Hippocampal formation (tissue), 2 donors: ENCODE results near the gene TNXB.

Experiments
- DNase-seq, 2 donors: peaks; one replicate each; lab custom pipeline; 2025; lab: John Stamatoyannopoulos, UW

TNXB gene

GRCh38 chr6:32139590-32139989 lies 30.5 kb upstream of the TNXB start:
- no peak for DNase-seq

GRCh38 chr6:32137454-32137853 lies 28.3 kb upstream of the TNXB start:
- DNase-seq = no peak

GRCh38 chr6:32133786-32134185 lies 24.6 kb upstream of the TNXB start:
- no peak for DNase-seq

GRCh38 chr6:32132110-32132509 lies 23.0 kb upstream of the TNXB start:
- DNase-seq = no peak

GRCh38 chr6:32131439-32131948 lies 22.4 kb upstream of the TNXB start:
- DNase-seq = no peak

DNA sequence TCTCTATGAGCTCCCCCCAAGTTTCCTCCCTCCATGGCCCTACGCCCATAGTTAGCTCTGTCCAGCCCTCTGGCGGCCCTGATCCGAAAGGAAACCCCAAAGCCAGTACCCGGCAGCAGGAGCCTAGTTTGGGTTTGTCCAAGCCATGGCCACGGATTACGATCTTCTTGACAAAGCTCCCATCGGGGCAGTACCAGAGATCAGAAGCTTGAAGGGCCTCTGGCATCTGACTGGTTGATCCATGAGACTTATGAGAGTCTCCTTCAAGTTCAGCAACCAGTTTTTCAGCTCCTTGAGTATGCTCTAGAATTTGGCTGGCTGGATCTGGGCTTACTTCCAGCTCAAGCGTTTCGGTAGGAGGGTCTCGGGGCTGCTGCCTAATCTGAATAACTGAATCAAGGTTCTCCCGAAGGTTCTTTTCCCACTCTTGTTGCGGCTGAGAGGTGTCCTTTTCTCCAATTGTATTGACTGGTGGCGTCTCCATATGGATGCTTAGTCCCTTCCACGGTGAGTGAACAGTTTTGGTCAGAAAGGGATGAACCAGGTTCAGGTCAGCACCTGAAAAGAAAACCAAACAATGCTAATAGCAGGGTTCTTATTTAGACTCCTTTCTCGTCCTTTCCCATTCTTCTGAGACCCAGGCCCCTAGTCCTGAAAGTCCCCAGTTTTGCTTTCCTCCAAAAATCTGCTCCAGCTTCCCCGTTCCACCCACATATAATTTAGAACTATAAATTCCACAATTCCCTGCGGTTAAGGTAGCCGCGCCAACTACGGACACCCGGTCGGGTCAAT lies 20.4 kb upstream of the TNXB start:
- peak in 1 of 2 donors; percentile 92 for DNase-seq

- DNase-seq = no peak
Observed at GRCh38 chr6:32128751-32129296, 19.7 kb upstream of the TNXB start.

- DNase-seq = peak; percentile 99
Observed at GRCh38 chr6:32127717-32128592, 18.8 kb upstream of the TNXB start, which contains the start of gene ATF6B. TSS of gene ATF6B (minus strand) at chr6:32128246. CDS start at chr6:32128207, 39 bp downstream.

DNA sequence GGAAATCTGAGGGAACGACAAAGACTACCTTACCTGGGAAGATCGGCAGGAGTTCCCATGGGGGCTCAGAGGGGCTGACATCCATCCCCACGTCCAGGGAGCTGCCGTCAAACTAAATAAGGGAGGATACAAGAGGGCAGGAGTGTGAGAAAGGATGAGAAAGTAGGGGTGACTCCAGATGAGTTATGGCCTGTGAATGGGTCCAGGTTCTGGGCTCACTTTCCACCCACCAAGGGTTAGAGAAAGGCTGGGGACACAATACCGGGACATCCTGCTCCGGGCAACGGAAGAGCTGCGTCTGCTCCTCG lies 18.2 kb upstream of the TNXB start:
- DNase-seq = no peak

GRCh38 chr6:32126880-32127279 lies 17.7 kb upstream of the TNXB start:
- no peak for DNase-seq

DNA sequence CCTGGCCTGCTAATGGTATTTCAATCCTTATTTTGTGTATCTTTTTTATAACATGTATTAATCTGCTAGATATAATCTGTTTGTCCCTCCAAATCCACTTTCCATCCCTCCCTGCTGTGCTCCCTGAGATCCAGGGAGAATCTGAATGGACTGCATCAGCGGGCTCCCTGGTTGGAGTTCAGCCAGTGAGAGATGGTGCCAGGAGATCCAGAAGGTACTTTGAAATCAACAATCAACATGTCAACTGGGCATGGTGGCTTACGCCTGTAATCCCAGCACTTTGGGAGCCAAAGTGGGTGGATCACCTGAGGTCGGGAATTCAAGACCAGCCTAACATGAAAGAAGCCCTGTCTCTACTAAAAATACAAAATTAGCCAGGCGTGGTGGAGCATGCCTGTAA lies 14.5 kb upstream of the TNXB start:
- no peak for DNase-seq

- DNase-seq = no peak
Observed at GRCh38 chr6:32120573-32121059, 11.5 kb upstream of the TNXB start.

DNA sequence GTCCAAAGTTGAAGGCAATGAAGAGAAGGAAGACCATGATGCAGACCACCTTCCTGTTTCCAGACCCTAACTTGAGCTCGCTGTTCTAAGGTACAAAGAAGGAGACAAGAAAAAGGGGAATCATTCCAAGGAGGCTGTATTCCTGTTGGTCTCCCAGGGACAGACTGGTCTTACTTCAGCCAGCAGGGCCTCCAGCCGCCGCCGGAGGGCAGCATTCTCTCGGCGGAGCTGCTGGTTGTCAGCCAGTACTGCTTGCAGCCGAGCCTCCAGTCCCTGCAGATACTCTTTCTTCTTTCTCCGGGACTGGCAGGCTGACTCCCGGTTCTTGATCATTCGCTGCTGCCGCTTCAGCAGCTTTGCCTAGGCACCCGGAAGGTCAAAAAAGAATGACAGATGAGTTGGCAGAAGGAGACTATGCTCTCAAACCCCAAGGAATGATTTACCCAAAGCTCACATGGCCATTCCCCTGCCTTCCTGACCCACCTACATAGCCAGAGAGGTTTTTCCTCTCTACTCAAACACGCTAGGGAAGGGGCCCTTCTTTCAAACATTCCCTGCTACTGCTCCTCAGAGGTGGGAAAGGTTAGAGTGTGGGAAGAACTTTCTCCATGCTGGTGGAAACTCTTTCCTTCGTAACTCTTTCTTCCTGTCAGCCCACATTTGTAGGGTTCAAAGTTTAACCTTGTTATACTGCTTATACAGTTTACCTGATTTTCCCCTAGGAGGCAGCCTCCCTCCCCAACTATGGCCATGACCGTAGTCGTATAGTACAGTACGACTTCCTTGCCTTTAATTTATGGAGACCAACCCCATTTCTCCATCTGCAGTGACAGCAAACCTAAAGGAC lies 9.9 kb upstream of the TNXB start:
- peak; percentile 80 to 92 for DNase-seq

DNA sequence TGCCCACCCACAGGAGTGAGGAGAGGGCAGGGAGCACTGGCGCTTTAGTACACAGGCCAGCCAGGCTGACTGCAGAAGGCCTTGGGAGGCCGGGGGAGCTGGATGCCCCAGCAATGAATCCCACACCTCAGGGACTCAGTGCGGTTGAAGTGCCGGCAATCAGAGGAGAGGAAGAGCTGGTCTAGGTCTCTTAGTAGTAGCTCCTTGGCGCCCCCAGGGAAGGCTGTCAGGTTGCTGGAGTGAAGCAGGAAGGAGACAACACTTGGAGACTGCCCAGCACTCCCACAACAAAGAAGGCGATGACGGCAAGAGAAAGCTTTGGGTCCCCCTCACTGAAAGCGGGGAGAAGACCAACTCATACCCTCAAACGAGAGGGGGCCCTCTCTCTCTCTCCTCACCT lies 8.3 kb upstream of the TNXB start:
- DNase-seq = no peak

- no peak for DNase-seq
Observed at GRCh38 chr6:32116674-32117073, 7.5 kb upstream of the TNXB start.

DNA sequence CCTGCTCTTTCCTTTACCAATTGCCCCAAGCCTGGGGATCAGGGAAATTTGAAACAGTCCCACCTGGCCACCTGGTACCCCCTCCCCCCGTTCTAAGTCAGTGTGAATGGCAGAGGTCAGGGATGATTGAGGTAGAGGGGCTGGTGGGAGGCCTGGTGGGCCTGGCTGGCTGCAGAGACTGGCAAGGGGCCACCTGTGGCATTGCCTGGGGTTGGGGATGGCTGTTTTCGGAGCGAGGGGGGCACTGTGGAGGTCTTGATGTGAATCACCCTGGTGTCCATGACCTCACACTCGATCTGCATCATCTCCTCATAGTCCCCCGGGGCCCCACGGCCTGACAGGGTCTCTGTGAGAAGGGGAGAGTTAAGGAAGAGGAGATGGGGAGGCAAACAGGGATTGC lies 6.5 kb upstream of the TNXB start:
- DNase-seq = no peak

DNA sequence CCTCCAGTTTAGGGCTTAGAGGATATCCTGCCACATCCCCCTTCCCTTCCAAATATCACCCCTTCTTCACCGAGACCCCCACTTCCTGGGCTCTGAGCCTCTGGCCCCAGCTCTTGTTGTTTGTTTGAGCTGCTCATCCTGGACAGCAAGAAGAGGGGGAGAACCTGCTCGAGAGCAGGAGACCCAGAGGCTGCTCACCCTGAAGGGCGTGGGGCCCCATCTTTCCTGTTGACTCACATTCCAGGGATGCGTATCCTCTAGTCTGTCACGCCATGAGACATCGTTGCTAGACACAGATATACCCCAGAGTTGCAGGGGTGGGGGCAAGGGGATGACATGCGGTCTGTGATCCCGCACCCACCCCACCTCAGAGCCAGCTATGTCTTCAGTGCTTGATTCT lies 5.7 kb upstream of the TNXB start:
- no peak for DNase-seq

GRCh38 chr6:32113386-32114352 lies 4.5 kb upstream of the TNXB start:
- DNase-seq = peak; percentile 48 to 61

DNA sequence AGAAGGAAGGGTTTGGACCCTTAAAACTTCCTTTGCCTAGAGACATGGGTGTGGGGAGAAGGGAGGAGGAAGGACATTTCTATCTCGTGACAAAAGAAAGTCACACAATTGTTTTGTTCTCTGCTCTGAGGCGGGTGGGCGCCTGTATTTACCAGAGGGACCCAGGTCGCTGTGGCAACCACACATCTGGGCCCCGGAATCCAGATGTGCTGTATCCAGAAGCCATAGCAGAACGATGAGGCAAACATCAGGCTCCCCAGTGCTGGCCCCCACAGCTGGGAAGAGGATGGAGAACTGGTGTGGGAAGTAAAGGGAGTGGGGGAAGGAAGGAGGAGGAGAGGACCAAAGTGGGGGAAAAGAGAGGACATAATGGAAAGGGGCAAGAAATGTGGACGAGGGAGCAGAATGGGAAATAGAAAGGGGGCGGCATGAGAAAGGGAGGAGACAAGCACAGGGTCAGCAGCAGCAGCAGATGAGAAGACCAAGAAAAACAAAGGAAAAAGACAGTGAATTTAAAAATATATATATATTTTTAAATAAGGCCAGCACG lies 3.4 kb upstream of the TNXB start:
- no peak for DNase-seq

DNA sequence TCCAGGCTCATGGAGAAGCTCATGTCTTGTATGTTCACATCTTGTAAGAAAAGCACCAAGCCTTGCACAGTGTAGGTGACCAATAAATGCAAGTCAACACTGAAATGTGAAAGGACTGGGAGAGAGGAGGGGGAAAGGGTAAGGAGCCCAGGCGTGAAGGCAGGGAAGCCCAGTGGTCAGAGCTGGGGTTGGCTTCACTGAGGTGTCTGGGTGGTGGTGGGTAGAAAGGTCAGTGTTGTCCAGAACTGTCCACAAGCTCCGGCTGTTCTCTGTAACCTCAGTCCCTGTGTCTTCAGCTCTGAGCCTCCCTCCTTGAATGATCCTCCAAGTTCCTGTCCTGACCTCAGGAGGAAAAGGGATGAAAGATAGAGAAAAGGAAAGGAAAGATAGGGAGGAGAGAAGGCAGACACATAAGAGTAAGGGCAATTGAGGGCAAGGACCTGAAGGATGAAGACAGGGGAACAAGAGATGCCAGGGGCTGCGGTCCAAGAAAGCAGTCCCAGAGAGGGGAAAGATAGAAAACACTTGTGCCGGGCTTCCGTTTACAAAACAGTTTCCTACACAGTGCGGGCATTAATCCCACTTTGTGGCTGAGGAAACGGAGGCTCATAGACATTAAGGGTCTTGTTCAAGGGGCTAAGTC lies 2.4 kb upstream of the TNXB start:
- no peak for DNase-seq
